Epithelial cell of esophagus (primary cell): Measurements from ENCODE around the gene WNT16.

Experiments
- DNase-seq: peaks from one replicate; pipeline ENCODE4 v3.0.0; 2010; ENCODE audit warnings: low read depth
- H3K4me3 ChIP-seq: 2 replicates; pipeline ENCODE4 v1.5.1; 2011; ENCODE audit warnings: mild to moderate bottlenecking, low read length, control low read depth
- TF ChIP-seq, protein P1 (sequence below): IDR thresholded peaks from 2 replicates; pipeline ENCODE4 v1.5.1; 2011; ENCODE audit warnings: low read depth, mild to moderate bottlenecking, low read length, control low read depth, inconsistent platforms; ENCODE audit not compliant: insufficient read depth; ENCODE audit errors: missing control alignments

Gene WNT16

DNA sequence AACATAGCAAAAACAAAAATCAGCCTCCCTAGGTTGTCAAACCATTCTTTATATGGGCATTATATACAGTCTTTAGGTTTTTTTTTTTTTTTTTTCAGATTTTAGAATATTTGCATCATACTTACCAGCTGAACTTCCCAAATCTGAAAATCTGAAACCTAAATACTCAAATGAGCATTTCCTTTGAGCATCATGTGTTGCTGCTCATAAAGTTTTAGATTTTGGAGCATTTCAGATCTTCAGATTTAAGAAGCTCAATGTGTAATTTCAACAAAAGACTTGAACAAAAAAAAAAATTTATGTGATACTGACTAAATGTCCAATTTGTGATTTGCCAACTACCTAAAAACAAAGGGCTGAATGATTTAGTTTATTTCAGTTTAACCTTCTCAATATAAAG is 53.7 kb downstream of the WNT16 start:
- DNase-seq: no peak
- TF ChIP-seq, protein P1, sequence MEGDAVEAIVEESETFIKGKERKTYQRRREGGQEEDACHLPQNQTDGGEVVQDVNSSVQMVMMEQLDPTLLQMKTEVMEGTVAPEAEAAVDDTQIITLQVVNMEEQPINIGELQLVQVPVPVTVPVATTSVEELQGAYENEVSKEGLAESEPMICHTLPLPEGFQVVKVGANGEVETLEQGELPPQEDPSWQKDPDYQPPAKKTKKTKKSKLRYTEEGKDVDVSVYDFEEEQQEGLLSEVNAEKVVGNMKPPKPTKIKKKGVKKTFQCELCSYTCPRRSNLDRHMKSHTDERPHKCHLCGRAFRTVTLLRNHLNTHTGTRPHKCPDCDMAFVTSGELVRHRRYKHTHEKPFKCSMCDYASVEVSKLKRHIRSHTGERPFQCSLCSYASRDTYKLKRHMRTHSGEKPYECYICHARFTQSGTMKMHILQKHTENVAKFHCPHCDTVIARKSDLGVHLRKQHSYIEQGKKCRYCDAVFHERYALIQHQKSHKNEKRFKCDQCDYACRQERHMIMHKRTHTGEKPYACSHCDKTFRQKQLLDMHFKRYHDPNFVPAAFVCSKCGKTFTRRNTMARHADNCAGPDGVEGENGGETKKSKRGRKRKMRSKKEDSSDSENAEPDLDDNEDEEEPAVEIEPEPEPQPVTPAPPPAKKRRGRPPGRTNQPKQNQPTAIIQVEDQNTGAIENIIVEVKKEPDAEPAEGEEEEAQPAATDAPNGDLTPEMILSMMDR: no peak
- H3K4me3 ChIP-seq: no peak overlapping the region

- TF ChIP-seq, protein P1: no peak
- DNase-seq: no peak
- H3K4me3 ChIP-seq: no peak overlapping the region
Observed at GRCh38 chr7:121383235-121383910, 54.6 kb downstream of the WNT16 start.

DNA sequence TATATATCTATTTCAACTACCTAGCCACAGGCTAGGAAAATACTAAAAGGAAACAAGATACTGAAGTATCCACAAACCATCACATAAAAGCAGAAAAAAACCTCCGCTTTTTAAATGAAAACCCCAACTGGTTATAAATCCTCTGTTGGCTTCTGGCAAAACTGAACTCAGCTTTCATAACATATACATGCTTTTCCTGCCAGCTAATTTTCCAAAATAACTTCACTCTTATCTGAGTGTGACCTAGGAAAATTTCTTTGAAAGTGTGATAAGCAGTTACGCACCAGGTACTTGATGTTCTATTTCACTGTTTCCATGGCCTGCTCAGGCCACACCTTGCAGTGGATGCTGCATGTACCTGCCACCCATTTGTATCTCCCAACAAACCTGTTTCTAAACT is 55.5 kb downstream of the WNT16 start:
- TF ChIP-seq, protein P1: no peak
- DNase-seq: no peak
- H3K4me3 ChIP-seq: no peak overlapping the region

- no peak overlapping the region for H3K4me3 ChIP-seq
- TF ChIP-seq, protein P1: no peak
- no peak for DNase-seq
Observed at GRCh38 chr7:121385056-121385799, 56.4 kb downstream of the WNT16 start.

GRCh38 chr7:121385800-121386179 is 57.0 kb downstream of the WNT16 start:
- TF ChIP-seq, protein P1: no peak
- peak; percentile 10 for DNase-seq

GRCh38 chr7:121388950-121389349 is 60.1 kb downstream of the WNT16 start:
- H3K4me3 ChIP-seq: no peak overlapping the region
- no peak for DNase-seq
- TF ChIP-seq, protein P1: no peak

More at GRCh38 chr7:121385800-121386179, 57.0 kb downstream of the WNT16 start:
- no peak overlapping the region for H3K4me3 ChIP-seq
